ENCODE measurements around the gene GJB6.
A peak's percentile ranks its signal among the peaks of the same experiment; 100 is the strongest.
"Not testable (repeated sequence)": the region's sequence is repeated elsewhere in the genome, so short reads cannot be mapped to it uniquely, and the experiment has no call there.

The GJB6 gene

GRCh38 chr13:20231839-20232555, at the start of gene GJB6:
TSS of gene GJB6 (minus strand) at chr13:20232319. CDS start at chr13:20223480, 8,839 bp downstream.
- TF ChIP-seq, protein P1, sequence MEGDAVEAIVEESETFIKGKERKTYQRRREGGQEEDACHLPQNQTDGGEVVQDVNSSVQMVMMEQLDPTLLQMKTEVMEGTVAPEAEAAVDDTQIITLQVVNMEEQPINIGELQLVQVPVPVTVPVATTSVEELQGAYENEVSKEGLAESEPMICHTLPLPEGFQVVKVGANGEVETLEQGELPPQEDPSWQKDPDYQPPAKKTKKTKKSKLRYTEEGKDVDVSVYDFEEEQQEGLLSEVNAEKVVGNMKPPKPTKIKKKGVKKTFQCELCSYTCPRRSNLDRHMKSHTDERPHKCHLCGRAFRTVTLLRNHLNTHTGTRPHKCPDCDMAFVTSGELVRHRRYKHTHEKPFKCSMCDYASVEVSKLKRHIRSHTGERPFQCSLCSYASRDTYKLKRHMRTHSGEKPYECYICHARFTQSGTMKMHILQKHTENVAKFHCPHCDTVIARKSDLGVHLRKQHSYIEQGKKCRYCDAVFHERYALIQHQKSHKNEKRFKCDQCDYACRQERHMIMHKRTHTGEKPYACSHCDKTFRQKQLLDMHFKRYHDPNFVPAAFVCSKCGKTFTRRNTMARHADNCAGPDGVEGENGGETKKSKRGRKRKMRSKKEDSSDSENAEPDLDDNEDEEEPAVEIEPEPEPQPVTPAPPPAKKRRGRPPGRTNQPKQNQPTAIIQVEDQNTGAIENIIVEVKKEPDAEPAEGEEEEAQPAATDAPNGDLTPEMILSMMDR (IDR thresholded peaks at IDR 0.05; ENCODE audit: low read depth, low read length) = no peak
- no peak for DNase-seq (ENCODE audit: low read depth in 2 of 2)
- H3K4me3 ChIP-seq (replicated peaks in 1 of 2; ENCODE audit: low read depth in 2 of 2, low read length in 2 of 2) = no peak within 1 kb of the TSS

- not testable (repeated sequence) for DNase-seq (ENCODE audit: low read depth in 2 of 2); H3K4me3 ChIP-seq (replicated peaks in 1 of 2; ENCODE audit: low read depth in 2 of 2, low read length in 2 of 2)
Observed at GRCh38 chr13:20276901-20277300, 44.8 kb upstream of the GJB6 start.

- no peak overlapping the region for H3K4me3 ChIP-seq (replicated peaks in 1 of 2; ENCODE audit: low read depth in 2 of 2, low read length in 2 of 2)
- TF ChIP-seq, protein P1 (IDR thresholded peaks at IDR 0.05; ENCODE audit: low read depth, low read length) = no peak
- DNase-seq (ENCODE audit: low read depth in 2 of 2) = no peak
Observed at GRCh38 chr13:20274466-20274865, 42.3 kb upstream of the GJB6 start.

DNA sequence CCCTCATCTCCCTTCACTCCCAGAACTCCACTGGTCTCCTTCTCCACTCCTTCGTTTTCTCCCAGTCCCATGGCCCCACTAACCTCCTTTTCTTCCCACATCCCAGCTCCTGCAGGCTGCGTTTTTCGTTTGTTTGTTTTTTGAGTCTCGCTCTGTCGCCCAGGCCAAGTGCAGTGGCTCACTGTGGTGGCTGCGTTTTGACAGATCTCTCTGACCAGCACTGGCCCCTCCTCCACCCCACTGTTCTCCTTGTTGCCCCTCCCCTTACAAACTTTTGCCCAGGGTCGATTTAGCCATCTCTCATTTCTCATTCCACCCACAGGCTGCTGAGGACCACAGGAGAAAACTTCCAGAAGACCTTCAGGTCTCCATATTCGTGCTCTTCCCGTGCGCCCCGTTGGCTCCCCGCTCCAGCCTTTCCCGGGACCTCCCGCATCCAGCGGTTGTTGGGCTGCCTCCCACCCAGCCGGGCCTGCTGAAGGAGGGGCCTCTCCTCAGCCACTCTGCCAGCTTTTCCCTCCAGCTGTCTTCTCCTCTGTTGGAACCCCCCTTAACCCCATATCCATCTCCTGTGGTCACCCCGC, 40.6 kb upstream of the GJB6 start:
- TF ChIP-seq, protein P1 (IDR thresholded peaks at IDR 0.05; ENCODE audit: low read depth, low read length) = no peak
- H3K4me3 ChIP-seq (replicated peaks in 1 of 2; ENCODE audit: low read depth in 2 of 2, low read length in 2 of 2) = no peak overlapping the region
- no peak for DNase-seq (ENCODE audit: low read depth in 2 of 2)

GRCh38 chr13:20272104-20272503, 40.0 kb upstream of the GJB6 start:
- H3K4me3 ChIP-seq (replicated peaks in 1 of 2; ENCODE audit: low read depth in 2 of 2, low read length in 2 of 2) = no peak overlapping the region
- TF ChIP-seq, protein P1 (IDR thresholded peaks at IDR 0.05; ENCODE audit: low read depth, low read length) = no peak
- DNase-seq (ENCODE audit: low read depth in 2 of 2) = no peak

GRCh38 chr13:20271441-20271840, 39.3 kb upstream of the GJB6 start:
- TF ChIP-seq, protein P1 (IDR thresholded peaks at IDR 0.05; ENCODE audit: low read depth, low read length) = no peak
- DNase-seq (ENCODE audit: low read depth in 2 of 2) = no peak
- no peak overlapping the region for H3K4me3 ChIP-seq (replicated peaks in 1 of 2; ENCODE audit: low read depth in 2 of 2, low read length in 2 of 2)

GRCh38 chr13:20270163-20270865, 38.2 kb upstream of the GJB6 start:
- TF ChIP-seq, protein P1 (IDR thresholded peaks at IDR 0.05; ENCODE audit: low read depth, low read length) = no peak
- peak in 1 of 2 donors; percentile 5 for DNase-seq (ENCODE audit: low read depth in 2 of 2)
- no peak overlapping the region for H3K4me3 ChIP-seq (replicated peaks in 1 of 2; ENCODE audit: low read depth in 2 of 2, low read length in 2 of 2)
